ENCODE data around the gene UBE2L3. TPM values are rescaled to one million over a fixed set of nuclear protein-coding genes. Genes with fewer than 3 reads are reported as not detected.

The UBE2L3 gene
- total RNA-seq, 2 experiments from 2014 or later = 18.7 TPM

DNA sequence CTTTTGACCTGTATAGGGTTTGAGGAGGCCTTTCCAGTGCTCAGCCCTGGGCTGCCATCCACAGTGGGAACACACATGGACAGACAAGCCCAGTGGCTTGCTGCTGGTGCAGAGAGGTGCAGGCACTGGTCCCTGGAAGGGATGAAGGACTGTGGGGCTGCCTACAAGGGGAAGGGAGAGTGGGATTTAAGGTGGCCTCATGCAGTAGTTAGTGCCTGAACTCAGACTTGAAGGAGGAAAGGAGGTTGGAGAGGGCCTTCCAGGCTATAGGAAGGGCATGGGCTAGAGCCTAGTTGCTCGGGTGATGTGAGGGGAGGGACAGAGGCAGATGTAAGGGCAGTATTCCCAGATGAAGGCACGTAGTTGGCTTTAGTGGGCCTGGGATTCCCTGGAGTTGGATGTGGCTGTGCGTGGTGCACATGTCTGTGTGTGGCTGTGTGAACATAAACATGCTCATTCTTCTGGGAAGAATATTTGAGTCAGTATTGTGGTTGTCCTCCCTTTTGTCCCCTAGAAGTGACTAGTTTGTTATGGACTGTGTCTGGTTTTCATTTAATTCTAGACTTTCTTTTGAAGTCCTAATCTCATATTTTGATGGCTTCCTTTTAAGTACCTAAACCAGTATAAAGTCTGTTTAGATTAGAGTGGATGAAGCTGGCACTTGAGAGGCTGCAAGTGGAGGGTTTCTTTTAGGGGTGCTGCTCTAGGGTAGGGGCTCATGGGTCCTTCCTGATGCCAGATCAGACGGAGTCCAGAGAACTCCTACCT lies 43.9 kb downstream of the UBE2L3 start:
- POLR2A ChIA-PET = no interaction called here
- CTCF ChIA-PET = interaction anchor here (3.4 kb wide), 1 partner anchor 18 kb away, joined by 9 read pairs; no protein-coding TSS in a partner anchor
- Mint-ChIP-seq H3K4me3 (no peak overlapping the region), H3K4me1 (ENCODE audit: low read depth) (peaks cover 42% of the 10 kb centered on the region), H3K27me3 (no peaks in the 10 kb centered on the region), H3K27ac (peak overlapping the region; percentile 48), H3K36me3 (ENCODE audit: low read depth) (peaks cover 57% of the 10 kb centered on the region), H3K9me3 (no peaks in the 10 kb centered on the region)
- Histone ChIP-seq H3K36me3 (ENCODE audit: insufficient read depth, low read length) (peaks cover 47% of the 10 kb centered on the region), H3K4me3 (ENCODE audit: low read length) (no peak overlapping the region), H3K27me3 (ENCODE audit: control insufficient read depth in 1 of 2, insufficient read depth in 2 of 2, low read length in 2 of 2) (no peaks in the 10 kb centered on the region), H3K4me1 (ENCODE audit: insufficient read depth, low read length) (peaks cover 12% of the 10 kb centered on the region), H3K9me3 (ENCODE audit: control insufficient read depth in 1 of 2, insufficient read depth in 1 of 2, low read length in 2 of 2) (no peaks in the 10 kb centered on the region), H3K27ac (ENCODE audit: low read depth in 1 of 2, low read length in 2 of 2) (no peak overlapping the region)
- no peak for ATAC-seq (ENCODE audit: poor library complexity)
- TF ChIP-seq, protein P1, sequence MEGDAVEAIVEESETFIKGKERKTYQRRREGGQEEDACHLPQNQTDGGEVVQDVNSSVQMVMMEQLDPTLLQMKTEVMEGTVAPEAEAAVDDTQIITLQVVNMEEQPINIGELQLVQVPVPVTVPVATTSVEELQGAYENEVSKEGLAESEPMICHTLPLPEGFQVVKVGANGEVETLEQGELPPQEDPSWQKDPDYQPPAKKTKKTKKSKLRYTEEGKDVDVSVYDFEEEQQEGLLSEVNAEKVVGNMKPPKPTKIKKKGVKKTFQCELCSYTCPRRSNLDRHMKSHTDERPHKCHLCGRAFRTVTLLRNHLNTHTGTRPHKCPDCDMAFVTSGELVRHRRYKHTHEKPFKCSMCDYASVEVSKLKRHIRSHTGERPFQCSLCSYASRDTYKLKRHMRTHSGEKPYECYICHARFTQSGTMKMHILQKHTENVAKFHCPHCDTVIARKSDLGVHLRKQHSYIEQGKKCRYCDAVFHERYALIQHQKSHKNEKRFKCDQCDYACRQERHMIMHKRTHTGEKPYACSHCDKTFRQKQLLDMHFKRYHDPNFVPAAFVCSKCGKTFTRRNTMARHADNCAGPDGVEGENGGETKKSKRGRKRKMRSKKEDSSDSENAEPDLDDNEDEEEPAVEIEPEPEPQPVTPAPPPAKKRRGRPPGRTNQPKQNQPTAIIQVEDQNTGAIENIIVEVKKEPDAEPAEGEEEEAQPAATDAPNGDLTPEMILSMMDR (IDR thresholded peaks at IDR 0.05) = no peak
- DNase-seq = no peak
- intact Hi-C loops (cut with DNase I, micrococcal nuclease) = no loop called here

DNA sequence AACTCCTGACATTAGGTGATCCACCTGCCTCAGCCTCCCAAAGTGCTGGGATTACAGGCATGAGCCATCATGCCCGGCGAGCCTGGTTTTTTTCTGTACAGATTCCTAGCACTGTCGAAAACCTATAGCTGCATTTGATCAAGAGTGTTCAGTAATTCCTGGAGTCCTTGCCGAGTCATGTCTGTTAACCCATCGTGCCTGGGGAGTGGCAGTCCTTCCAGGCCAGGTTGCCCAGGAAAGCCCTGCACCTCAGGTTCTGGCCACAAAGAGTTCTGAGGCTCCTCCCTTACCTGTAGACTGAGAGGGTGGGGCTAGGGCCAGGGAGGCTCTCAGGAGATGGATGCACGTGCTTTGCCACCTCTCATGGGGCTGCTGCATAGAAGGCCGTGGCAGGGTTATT lies 45.3 kb downstream of the UBE2L3 start:
- DNase-seq (no peak), ATAC-seq (ENCODE audit: poor library complexity) (no peak)
- H3K27ac ChIP-seq (ENCODE audit: low read depth in 1 of 2, low read length in 2 of 2) = no peak overlapping the region
- intact Hi-C loops (cut with DNase I, micrococcal nuclease) = no loop called here
- Mint-ChIP-seq H3K9me3 (no peaks in the 10 kb centered on the region), H3K27me3 (no peaks in the 10 kb centered on the region), H3K4me3 (no peak overlapping the region), H3K4me1 (ENCODE audit: low read depth) (peaks cover 31% of the 10 kb centered on the region), H3K36me3 (ENCODE audit: low read depth) (peaks cover 53% of the 10 kb centered on the region), H3K27ac (no peak overlapping the region)
- TF ChIP-seq, protein P1 (IDR thresholded peaks at IDR 0.05) = no peak
- H3K9me3 ChIP-seq (ENCODE audit: control insufficient read depth in 1 of 2, insufficient read depth in 1 of 2, low read length in 2 of 2) = no peaks in the 10 kb centered on the region
- peaks cover 52% of the 10 kb centered on the region for H3K36me3 ChIP-seq (ENCODE audit: insufficient read depth, low read length)
- ChIA-PET POLR2A (interaction anchor here (1.3 kb wide), 1 partner anchor 44 kb away, joined by 4 read pairs; no protein-coding TSS in a partner anchor), CTCF (interaction anchor here (3.4 kb wide), 1 partner anchor 16 kb away, joined by 9 read pairs; no protein-coding TSS in a partner anchor)
- H3K4me1 ChIP-seq (ENCODE audit: insufficient read depth, low read length) = peaks cover 4% of the 10 kb centered on the region
- H3K27me3 ChIP-seq (ENCODE audit: control insufficient read depth in 1 of 2, insufficient read depth in 2 of 2, low read length in 2 of 2) = no peaks in the 10 kb centered on the region
- H3K4me3 ChIP-seq (ENCODE audit: low read length) = no peak overlapping the region

DNA sequence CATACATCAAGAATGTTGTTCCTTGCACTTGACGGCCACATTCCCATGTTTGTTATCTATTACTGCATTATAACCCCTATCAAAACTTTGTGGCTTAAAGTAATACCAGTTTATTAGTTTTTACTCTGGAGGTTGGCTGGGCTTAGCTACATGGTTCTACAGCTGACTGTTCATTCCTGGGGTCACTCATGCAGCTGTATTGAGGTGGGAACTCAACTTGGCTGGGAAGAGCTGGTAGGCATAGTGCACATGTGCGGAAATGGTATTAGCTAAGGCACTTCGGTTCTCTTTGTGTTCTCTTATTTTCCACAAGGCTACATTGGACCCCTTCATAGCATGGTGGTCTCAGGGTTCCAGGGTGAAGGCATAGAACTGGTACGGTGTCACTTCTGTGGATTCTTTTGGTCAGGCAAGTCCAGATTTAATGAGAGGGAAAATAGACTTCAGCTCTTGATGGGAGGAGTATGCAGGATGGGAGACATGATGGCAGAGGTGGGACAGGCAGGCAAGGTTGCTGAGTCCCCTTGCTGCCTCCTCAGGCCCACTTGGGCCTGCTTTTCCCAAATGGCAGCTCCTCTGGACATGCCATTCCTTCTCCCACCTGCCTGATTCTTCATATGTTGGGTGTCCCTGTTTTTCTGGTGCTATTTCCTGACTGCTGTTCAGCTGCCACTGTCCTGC lies 46.2 kb downstream of the UBE2L3 start:
- ChIA-PET CTCF (interaction anchor here (1.3 to 3.4 kb wide), 2 partner anchors 16 to 33 kb away, joined by 3 to 9 read pairs; no protein-coding TSS in a partner anchor), POLR2A (no interaction called here)

More for the DNA sequence above, 46.2 kb downstream of the UBE2L3 start:
- H3K27me3 ChIP-seq (ENCODE audit: control insufficient read depth in 1 of 2, insufficient read depth in 2 of 2, low read length in 2 of 2) = no peaks in the 10 kb centered on the region
- no peak for ATAC-seq (ENCODE audit: poor library complexity)
- no peak overlapping the region for H3K4me3 ChIP-seq (ENCODE audit: low read length)
- no peak overlapping the region for H3K4me3 Mint-ChIP-seq
- H3K36me3 ChIP-seq (ENCODE audit: insufficient read depth, low read length) = peaks cover 54% of the 10 kb centered on the region
- peak overlapping the region; percentile 55 for H3K27ac Mint-ChIP-seq
- H3K4me1 Mint-ChIP-seq (ENCODE audit: low read depth) = peaks cover 27% of the 10 kb centered on the region
- DNase-seq = no peak
- H3K27me3 Mint-ChIP-seq = no peaks in the 10 kb centered on the region
- no peaks in the 10 kb centered on the region for H3K9me3 Mint-ChIP-seq
- intact Hi-C loops (cut with DNase I, micrococcal nuclease) = no loop called here
- peaks cover 4% of the 10 kb centered on the region for H3K4me1 ChIP-seq (ENCODE audit: insufficient read depth, low read length)
- peaks cover 53% of the 10 kb centered on the region for H3K36me3 Mint-ChIP-seq (ENCODE audit: low read depth)
- no peaks in the 10 kb centered on the region for H3K9me3 ChIP-seq (ENCODE audit: control insufficient read depth in 1 of 2, insufficient read depth in 1 of 2, low read length in 2 of 2)
- TF ChIP-seq, protein P1 (IDR thresholded peaks at IDR 0.05) = no peak
- no peak overlapping the region for H3K27ac ChIP-seq (ENCODE audit: low read depth in 1 of 2, low read length in 2 of 2)

All from CD4-positive, alpha-beta T cell (primary cell).